ENCODE measurements around the gene TCF19. TPM values are rescaled to one million over a fixed set of nuclear protein-coding genes. Genes with fewer than 3 reads are reported as not detected.
"Not testable (repeated sequence)": the region's sequence is repeated elsewhere in the genome, so short reads cannot be mapped to it uniquely, and the experiment has no call there.

Gene TCF19
- total RNA-seq, 2 donors from 2014 or later: 1.8 to 2.0 TPM

DNA sequence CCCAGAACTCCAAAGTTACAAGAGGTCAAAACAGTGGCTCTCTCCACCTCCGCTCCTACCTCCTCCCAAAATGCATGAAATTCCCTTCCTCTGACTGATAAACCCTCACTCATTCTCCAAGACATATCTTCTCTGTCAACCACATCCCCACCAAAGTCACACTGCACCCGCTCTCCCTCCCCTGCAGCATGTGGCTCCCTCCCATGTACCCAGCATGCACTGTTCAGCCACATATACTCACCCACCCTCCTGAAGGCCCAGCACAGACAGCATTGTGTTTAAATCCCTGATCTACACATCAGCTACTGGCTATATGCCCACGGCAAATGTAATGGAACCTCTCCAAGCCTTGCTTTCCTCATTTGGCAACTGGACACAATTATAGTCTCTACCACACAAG is 17.6 kb downstream of the TCF19 start:
- Histone ChIP-seq H3K4me1 (peaks cover 74% of the 10 kb centered on the region), H3K4me3 (no peak overlapping the region), H3K9me3 (no peaks in the 10 kb centered on the region), H3K36me3 (replicated peaks in 1 of 2; ENCODE audit: insufficient read depth in 1 of 2, low read depth in 2 of 2) (no peaks in the 10 kb centered on the region), H3K27ac (peak overlapping the region in 1 of 4 donors; percentile 18), H3K27me3 (no peaks in the 10 kb centered on the region)
- intact Hi-C loops (cut with DNase I): no loop called here
- no peak for DNase-seq
- TF ChIP-seq CTCF (IDR thresholded peaks at IDR 0.05) (no peak), POLR2A (IDR thresholded peaks at IDR 0.05) (no peak)
- no peak for ATAC-seq
- WGBS, 2 donors: 62 to 64% methylated on average over 3 of the region's 3 CpGs

GRCh38 chr6:31178143-31179041 is 20.0 kb downstream of the TCF19 start:
- no peaks in the 10 kb centered on the region for H3K27me3 ChIP-seq
- no peak for DNase-seq
- no peaks in the 10 kb centered on the region for H3K36me3 ChIP-seq (replicated peaks in 1 of 2; ENCODE audit: insufficient read depth in 1 of 2, low read depth in 2 of 2)
- H3K4me3 ChIP-seq: no peak overlapping the region
- no peak for TF ChIP-seq POLR2A (IDR thresholded peaks at IDR 0.05)
- no peak for TF ChIP-seq CTCF (IDR thresholded peaks at IDR 0.05)
- ATAC-seq: no peak
- WGBS, 2 donors: 46 to 61% methylated on average over 8 of the region's 8 CpGs
- intact Hi-C loops (cut with DNase I): no loop called here
- peak overlapping the region in 1 of 4 donors; percentile 17 for H3K27ac ChIP-seq
- peaks cover 88% of the 10 kb centered on the region for H3K4me1 ChIP-seq
- no peaks in the 10 kb centered on the region for H3K9me3 ChIP-seq

DNA sequence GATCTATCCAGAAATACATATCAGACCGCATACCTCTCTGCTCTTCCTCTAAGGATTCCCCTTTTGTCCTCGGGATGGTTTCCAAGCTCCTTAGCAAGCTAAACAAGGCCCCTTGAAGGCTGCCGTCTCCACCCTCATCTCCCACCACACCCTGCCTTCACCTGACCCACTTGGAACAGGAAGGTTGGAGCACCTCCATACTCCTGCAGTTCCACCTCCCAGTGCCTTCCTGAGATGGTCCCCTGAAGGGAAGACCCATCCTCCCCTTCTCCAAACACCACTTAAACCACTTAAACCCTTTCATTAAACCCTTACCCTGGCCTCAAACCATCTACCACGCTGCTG is 20.6 kb downstream of the TCF19 start:
- WGBS, 2 donors: 79 to 89% methylated on average over 4 of the region's 4 CpGs
- no peak for ATAC-seq
- Histone ChIP-seq H3K4me3 (no peak overlapping the region), H3K9me3 (no peaks in the 10 kb centered on the region), H3K27ac (peak overlapping the region in 1 of 4 donors; percentile 17), H3K36me3 (replicated peaks in 1 of 2; ENCODE audit: insufficient read depth in 1 of 2, low read depth in 2 of 2) (no peaks in the 10 kb centered on the region), H3K27me3 (no peaks in the 10 kb centered on the region), H3K4me1 (peaks cover 88% of the 10 kb centered on the region)
- no peak for DNase-seq
- intact Hi-C loops (cut with DNase I): no loop called here
- TF ChIP-seq CTCF (IDR thresholded peaks at IDR 0.05) (no peak), POLR2A (IDR thresholded peaks at IDR 0.05) (no peak)

DNA sequence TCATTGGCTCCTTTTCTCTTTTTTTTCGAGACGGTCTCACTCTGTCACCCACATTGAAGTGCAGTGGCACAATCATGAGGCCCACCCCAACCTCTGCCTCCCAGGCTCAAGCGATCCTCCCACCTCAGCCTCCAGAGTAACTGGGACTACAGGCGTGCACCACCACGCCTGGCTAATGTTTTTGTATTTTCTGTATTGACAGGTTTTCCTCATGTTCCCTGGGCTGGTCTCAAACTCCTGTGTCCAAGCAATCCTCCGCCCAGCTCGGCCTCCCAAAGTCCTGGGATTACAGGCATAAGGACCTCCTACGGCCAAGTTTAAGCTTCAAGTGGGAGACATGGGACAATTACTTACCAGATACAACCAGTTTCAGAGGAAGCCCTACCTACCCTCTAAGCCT is 21.5 kb downstream of the TCF19 start:
- TF ChIP-seq CTCF (IDR thresholded peaks at IDR 0.05) (no peak), POLR2A (IDR thresholded peaks at IDR 0.05) (no peak)
- intact Hi-C loops (cut with DNase I): no loop called here
- Histone ChIP-seq H3K36me3 (replicated peaks in 1 of 2; ENCODE audit: insufficient read depth in 1 of 2, low read depth in 2 of 2) (no peaks in the 10 kb centered on the region), H3K27ac (peak overlapping the region in 1 of 4 donors; percentile 41), H3K4me1 (peaks cover 82% of the 10 kb centered on the region), H3K27me3 (no peaks in the 10 kb centered on the region), H3K4me3 (no peak overlapping the region), H3K9me3 (no peaks in the 10 kb centered on the region)
- WGBS, 2 donors: 96% methylated on average over 8 of the region's 8 CpGs
- DNase-seq: no peak
- no peak for ATAC-seq

DNA sequence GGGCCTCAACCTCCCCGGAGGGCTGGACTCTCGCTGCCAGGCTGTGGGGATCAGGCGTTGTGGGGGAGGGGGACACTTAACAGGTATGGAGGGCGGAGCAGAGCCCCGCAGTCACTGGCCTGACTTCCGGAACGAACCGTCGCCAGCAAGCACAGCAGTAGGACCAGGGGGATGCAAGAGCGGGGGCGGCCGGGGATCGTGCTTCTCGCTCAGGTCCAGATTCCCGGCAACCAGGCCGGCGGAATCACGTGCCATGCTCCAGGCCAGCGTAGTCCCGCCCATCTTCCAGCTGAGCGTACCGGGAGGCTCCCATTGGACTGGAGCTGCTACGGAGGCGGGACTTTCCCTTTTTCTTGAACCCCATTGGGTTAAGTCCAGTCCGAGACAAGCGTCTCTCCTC is 22.1 kb downstream of the TCF19 start:
- TF ChIP-seq CTCF (IDR thresholded peaks at IDR 0.05): no peak
- no peak for TF ChIP-seq POLR2A (IDR thresholded peaks at IDR 0.05)
- H3K27ac ChIP-seq: peak overlapping the region in 1 of 4 donors; percentile 41
- H3K4me3 ChIP-seq: no peak overlapping the region
- intact Hi-C loops (cut with DNase I): no loop called here
- peaks cover 76% of the 10 kb centered on the region for H3K4me1 ChIP-seq
- no peaks in the 10 kb centered on the region for H3K27me3 ChIP-seq
- H3K9me3 ChIP-seq: no peaks in the 10 kb centered on the region
- ATAC-seq (peak; percentile 89), DNase-seq (peak in 2 of 4 donors; percentile 52 to 74)
- H3K36me3 ChIP-seq (replicated peaks in 1 of 2; ENCODE audit: insufficient read depth in 1 of 2, low read depth in 2 of 2): no peaks in the 10 kb centered on the region
- 46 to 76% methylated on average over 13 to 22 of the region's 26 CpGs for WGBS, 2 donors

GRCh38 chr6:31183287-31183686 is 24.9 kb downstream of the TCF19 start:
- intact Hi-C loops (cut with DNase I); H3K36me3 ChIP-seq (replicated peaks in 1 of 2; ENCODE audit: insufficient read depth in 1 of 2, low read depth in 2 of 2); ATAC-seq; H3K27me3 ChIP-seq; H3K9me3 ChIP-seq; H3K4me3 ChIP-seq; DNase-seq: not testable (repeated sequence)
- H3K27ac ChIP-seq: peak overlapping the region in 2 of 4 donors; percentile 36 to 90
- 13 to 22% methylated on average over 2 of the region's 2 CpGs for WGBS, 2 donors
- peaks cover 70% of the 10 kb centered on the region for H3K4me1 ChIP-seq

DNA sequence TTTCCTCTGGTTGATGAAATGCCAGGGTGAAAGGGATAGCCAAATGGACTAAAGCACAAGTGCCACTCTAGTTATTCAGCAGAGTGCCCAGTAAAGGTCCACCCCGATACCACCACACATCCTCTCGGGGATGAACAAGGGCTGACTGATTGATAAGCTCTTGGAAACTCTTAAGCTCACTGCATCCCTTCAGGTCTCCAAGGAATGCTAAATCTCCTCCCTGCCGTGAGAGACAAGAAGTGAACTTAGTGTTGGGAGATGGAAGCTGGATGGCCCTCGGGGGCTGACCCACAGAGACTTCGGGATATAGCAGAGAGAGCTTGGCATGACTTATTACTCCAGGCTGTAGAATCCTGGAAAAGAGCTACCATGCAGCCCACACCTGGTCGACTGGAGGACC is 25.5 kb downstream of the TCF19 start:
- DNase-seq; intact Hi-C loops (cut with DNase I); H3K27me3 ChIP-seq; ATAC-seq; H3K9me3 ChIP-seq; H3K36me3 ChIP-seq (replicated peaks in 1 of 2; ENCODE audit: insufficient read depth in 1 of 2, low read depth in 2 of 2); H3K4me3 ChIP-seq: not testable (repeated sequence)
- peak overlapping the region in 2 of 4 donors; percentile 50 to 90 for H3K27ac ChIP-seq
- peaks cover 70% of the 10 kb centered on the region for H3K4me1 ChIP-seq
- WGBS, 2 donors: 60 to 64% methylated on average over 6 of the region's 6 CpGs
